Epithelial cell of proximal tubule (primary cell): Measurements from ENCODE around the gene TGFBR3. TPM values are rescaled to one million over a fixed set of nuclear protein-coding genes. Genes with fewer than 3 reads are reported as not detected.

Source experiments
- DNase-seq: peaks from one replicate; pipeline ENCODE4 v3.0.0-alpha.2; 2011; ENCODE audit warnings: low read depth
- H3K4me3 ChIP-seq: 2 replicates; pipeline ENCODE4 v1.5.1; 2011; ENCODE audit warnings: low read depth, mild to moderate bottlenecking, low read length
- CTCF ChIP-seq: conservative IDR thresholded peaks from 2 replicates; pipeline ENCODE4 v1.5.1; 2012; ENCODE audit warnings: low read depth, mild to moderate bottlenecking, low read length
- total RNA-seq: library from RNA; depleted of rRNA; stranded (reverse); fragments of >200 nt; gene quantifications from 2 replicates; pipeline ENCODE4 v1.2.3, GENCODE V29; 2015

TGFBR3 gene
- total RNA-seq, 1 donor from 2014 or later: 6.9 TPM

- no peak overlapping the region for H3K4me3 ChIP-seq
- no peak for TF ChIP-seq CTCF
- no peak for DNase-seq
Measured at GRCh38 chr1:91742848-91743292, 143.1 kb downstream of the TGFBR3 start.

- no peak for TF ChIP-seq CTCF
- no peak for DNase-seq
- H3K4me3 ChIP-seq: no peak overlapping the region
Measured at GRCh38 chr1:91741906-91742305, 144.0 kb downstream of the TGFBR3 start.

- DNase-seq: no peak
- H3K4me3 ChIP-seq: no peak overlapping the region
- no peak for TF ChIP-seq CTCF
Measured at GRCh38 chr1:91741301-91741700, 144.7 kb downstream of the TGFBR3 start.

- H3K4me3 ChIP-seq: no peak overlapping the region
- no peak for TF ChIP-seq CTCF
- no peak for DNase-seq
Measured at GRCh38 chr1:91737650-91738049, 148.3 kb downstream of the TGFBR3 start.

GRCh38 chr1:91736715-91737615 is 149.0 kb downstream of the TGFBR3 start:
- peak overlapping the region; percentile 1 for H3K4me3 ChIP-seq
- peak; percentile 92 for DNase-seq
- no peak for TF ChIP-seq CTCF

- no peak overlapping the region for H3K4me3 ChIP-seq
- TF ChIP-seq CTCF: no peak
- DNase-seq: peak; percentile 46
Measured at GRCh38 chr1:91736146-91736714, 149.7 kb downstream of the TGFBR3 start.
